ENCODE measurements around the gene SCAF8.

DNA sequence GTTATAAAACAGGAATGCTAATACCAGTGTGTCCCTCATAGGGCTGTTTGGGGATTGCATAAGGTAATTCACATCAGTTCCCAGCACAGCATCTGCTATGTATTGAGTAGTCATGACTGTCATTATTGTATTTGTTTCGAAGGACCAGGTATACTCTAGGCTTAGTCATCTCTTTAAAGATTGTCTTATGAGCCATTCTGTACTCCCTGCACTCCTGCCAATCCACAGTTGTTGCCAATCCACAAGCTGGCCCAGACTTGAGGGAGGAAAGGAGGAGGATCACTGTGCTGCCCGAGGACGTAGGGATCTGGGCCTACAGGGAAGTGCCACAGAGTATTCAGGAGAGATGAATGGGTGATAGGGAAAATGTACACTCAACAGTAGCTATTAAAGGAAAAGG is 148.9 kb downstream of the SCAF8 start:
- TF ChIP-seq, protein P1, sequence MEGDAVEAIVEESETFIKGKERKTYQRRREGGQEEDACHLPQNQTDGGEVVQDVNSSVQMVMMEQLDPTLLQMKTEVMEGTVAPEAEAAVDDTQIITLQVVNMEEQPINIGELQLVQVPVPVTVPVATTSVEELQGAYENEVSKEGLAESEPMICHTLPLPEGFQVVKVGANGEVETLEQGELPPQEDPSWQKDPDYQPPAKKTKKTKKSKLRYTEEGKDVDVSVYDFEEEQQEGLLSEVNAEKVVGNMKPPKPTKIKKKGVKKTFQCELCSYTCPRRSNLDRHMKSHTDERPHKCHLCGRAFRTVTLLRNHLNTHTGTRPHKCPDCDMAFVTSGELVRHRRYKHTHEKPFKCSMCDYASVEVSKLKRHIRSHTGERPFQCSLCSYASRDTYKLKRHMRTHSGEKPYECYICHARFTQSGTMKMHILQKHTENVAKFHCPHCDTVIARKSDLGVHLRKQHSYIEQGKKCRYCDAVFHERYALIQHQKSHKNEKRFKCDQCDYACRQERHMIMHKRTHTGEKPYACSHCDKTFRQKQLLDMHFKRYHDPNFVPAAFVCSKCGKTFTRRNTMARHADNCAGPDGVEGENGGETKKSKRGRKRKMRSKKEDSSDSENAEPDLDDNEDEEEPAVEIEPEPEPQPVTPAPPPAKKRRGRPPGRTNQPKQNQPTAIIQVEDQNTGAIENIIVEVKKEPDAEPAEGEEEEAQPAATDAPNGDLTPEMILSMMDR (IDR thresholded peaks at IDR 0.05 in 8 of 11, conservative IDR thresholded peaks at IDR 0.05 in 3 of 11) = no peak
- TF ChIP-seq POLR2A (IDR thresholded peaks at IDR 0.05) (no peak), POLR2AphosphoS5 (IDR thresholded peaks at IDR 0.05) (no peak)

Measured in spleen (tissue), 7 donors.